Endothelial cell of umbilical vein (primary cell): ENCODE results near the gene NFKB2. TPM values are rescaled to one million over a fixed set of nuclear protein-coding genes. Genes with fewer than 3 reads are reported as not detected.
A peak's percentile ranks its signal among the peaks of the same experiment; 100 is the strongest.

Experiments used
- BruUV-seq: library from RNA; stranded (reverse); fragments of 400-500 nt; replicated peaks from 2 replicates; lab custom pipeline; 2021; lab: Mats Ljungman, UMichigan
- CTCF ChIA-PET: fragments of 300-600, 350-600 bp; sonication (Branson Sonifier 250); formaldehyde crosslinking; loops from one replicate; lab custom pipeline; 2021; ENCODE audit warnings: antibody characterized with exemption, inconsistent platforms; lab: Charles Lee
- POLR2A ChIA-PET: fragments of 300-600, 350-600 bp; sonication (Branson Sonifier 250); formaldehyde crosslinking; loops from one replicate; lab custom pipeline; 2021; ENCODE audit warnings: antibody characterized with exemption, inconsistent platforms; lab: Charles Lee
- DNase-seq: peaks from one replicate; pipeline ENCODE4 v3.0.0-alpha.2; 2011; ENCODE audit warnings: low read depth, low spot score
- FAIRE-seq: peaks from 2 replicates; lab custom pipeline; 2011; peaks lifted over from hg19 to GRCh38; lab: Jason Lieb, UNC
- H2AFZ ChIP-seq: 2 replicates; pipeline ENCODE4 v1.6.0; 2012; ENCODE audit warnings: low read depth, low read length, control low read depth, inconsistent platforms
- H3K27ac ChIP-seq: 2 replicates; pipeline ENCODE4 v1.5.1; 2011; ENCODE audit warnings: low read depth, mild to moderate bottlenecking, control low read depth, low read length, moderate library complexity; ENCODE audit not compliant: insufficient read depth
- H3K27me3 ChIP-seq, 2 experiments: 2 replicates each; pipeline versions ENCODE4 v1.6.0 to v1.6.1; 2011; ENCODE audit warnings: low read length in 2 of 2, mixed read lengths in 1 of 2; ENCODE audit not compliant: control insufficient read depth in 2 of 2, insufficient read depth in 2 of 2
- H3K36me3 ChIP-seq, 2 experiments: 2 replicates in 1 of 2; 3 replicates in 1 of 2; pipeline ENCODE4 v1.5.1; 2011; ENCODE audit warnings: low read length in 2 of 2, mild to moderate bottlenecking in 1 of 2, moderate library complexity in 1 of 2; ENCODE audit not compliant: control insufficient read depth in 2 of 2, insufficient read depth in 2 of 2; ENCODE audit errors: extremely low read depth in 1 of 2
- H3K4me1 ChIP-seq: 3 replicates; pipeline ENCODE4 v1.5.1; 2011; ENCODE audit warnings: mild to moderate bottlenecking, low read length; ENCODE audit not compliant: control insufficient read depth, insufficient read depth; ENCODE audit errors: extremely low read depth
- H3K4me2 ChIP-seq: 2 replicates; pipeline ENCODE4 v1.6.1; 2011; ENCODE audit warnings: low read length, control low read depth, mixed read lengths; ENCODE audit not compliant: insufficient read depth
- H3K4me3 ChIP-seq, 3 experiments: fragments of 200-600 bp in 1 of 3; sonication (generic), shearing (Covaris generic) in 1 of 3; replicated peaks in 1 of 3; 2 replicates each; pipeline ENCODE4 v1.5.1; 2011 to 2016; ENCODE audit warnings: control low read depth in 3 of 3, low read length in 3 of 3, mild to moderate bottlenecking in 2 of 3, inconsistent platforms in 1 of 3, low read depth in 1 of 3, moderate library complexity in 1 of 3; ENCODE audit not compliant: insufficient read depth in 1 of 3
- H3K79me2 ChIP-seq: 2 replicates; pipeline ENCODE4 v1.6.0; 2012; ENCODE audit warnings: low read length, inconsistent platforms; ENCODE audit not compliant: control insufficient read depth, insufficient read depth
- H3K9ac ChIP-seq: replicated peaks from 2 replicates; pipeline ENCODE3; 2011; ENCODE audit warnings: low read length, control low read depth; ENCODE audit not compliant: insufficient read depth; ENCODE audit errors: extremely low read depth
- H3K9me1 ChIP-seq: replicated peaks from 3 replicates; pipeline ENCODE4 v1.6.0; 2011; ENCODE audit warnings: mild to moderate bottlenecking, low read length; ENCODE audit not compliant: control insufficient read depth, insufficient read depth; ENCODE audit errors: extremely low read depth
- H3K9me3 ChIP-seq: replicated peaks from 2 replicates; pipeline ENCODE4 v1.5.1; 2012; ENCODE audit warnings: low read length, inconsistent platforms; ENCODE audit not compliant: control insufficient read depth, insufficient read depth
- H4K20me1 ChIP-seq: replicated peaks from 2 replicates; pipeline ENCODE3; 2011; ENCODE audit warnings: mild to moderate bottlenecking, low read length; ENCODE audit not compliant: control insufficient read depth, insufficient read depth; ENCODE audit errors: extremely low read depth
- EZH2 ChIP-seq: IDR thresholded peaks from 2 replicates; pipeline ENCODE4 v1.6.1; 2012; ENCODE audit warnings: borderline replicate concordance, low read depth, mild to moderate bottlenecking, moderate library complexity, low read length, inconsistent platforms; ENCODE audit not compliant: severe bottlenecking
- FOS ChIP-seq: IDR thresholded peaks from 2 replicates; pipeline ENCODE4 v1.6.1; 2011; ENCODE audit warnings: mild to moderate bottlenecking, low read length, moderate library complexity, borderline replicate concordance; ENCODE audit not compliant: insufficient read depth
- GATA2 ChIP-seq: IDR thresholded peaks from 2 replicates; pipeline ENCODE4 v1.7.0; 2011; ENCODE audit warnings: low read depth, mild to moderate bottlenecking, moderate library complexity, mixed read lengths, low read length; ENCODE audit not compliant: insufficient read length, insufficient read depth
- JUN ChIP-seq: IDR thresholded peaks from 2 replicates; pipeline ENCODE4 v1.6.1; 2011; ENCODE audit warnings: borderline replicate concordance, low read depth; ENCODE audit not compliant: insufficient read length, insufficient read depth
- MYC ChIP-seq: IDR thresholded peaks from one replicate; pipeline ENCODE4 v1.6.1; 2011; ENCODE audit warnings: mild to moderate bottlenecking, low read depth, low read length
- POLR2A ChIP-seq: IDR thresholded peaks from 2 replicates; pipeline ENCODE4 v1.6.1; 2012; ENCODE audit warnings: low read depth, mild to moderate bottlenecking, control low read depth, low read length
- POLR2AphosphoS5 ChIP-seq: IDR thresholded peaks from 2 replicates; pipeline ENCODE4 v1.6.1; 2012; ENCODE audit warnings: low read depth, mild to moderate bottlenecking, control low read depth, low read length, moderate library complexity; ENCODE audit not compliant: insufficient read depth
- dilution Hi-C: fragments of 300-500 bp; cut with MboI; formaldehyde crosslinking; loops from one replicate; pipeline ENCODE4 v1.15.0; 2019; ENCODE audit warnings: low sequenced_read_pairs; ENCODE audit not compliant: extremely low pct_ligation_motif_present
- intact Hi-C: fragments of 100-400 bp; cut with micrococcal nuclease; formaldehyde crosslinking; loops from one replicate; pipeline ENCODE4 v1.10.0; 2022
- polyA plus RNA-seq, 4 experiments: library from polyadenylated mRNA; depleted of rRNA in 3 of 4; stranded (reverse) in 3 of 4; unstranded in 1 of 4; fragments of >200 nt; gene quantifications; 2 replicates each; pipeline versions ENCODE4 v1.2.1 to v1.2.3, GENCODE V29; 2011 to 2012; ENCODE audit warnings: missing spikeins in 1 of 4
- total RNA-seq: library from RNA; stranded (reverse); gene quantifications from 2 replicates; pipeline ENCODE4 v1.2.3, GENCODE V29; 2021
- TF ChIP-seq, protein P1 (sequence below): IDR thresholded peaks from 2 replicates; pipeline ENCODE4 v1.6.1; 2011; ENCODE audit not compliant: insufficient read depth, insufficient read length
- TF ChIP-seq, protein P2 (sequence below), 2 donors: IDR thresholded peaks; 1 replicate in 1 of 2; 2 replicates in 1 of 2; pipeline ENCODE4 v1.5.1; 2011; ENCODE audit warnings: low read length in 2 of 2, mild to moderate bottlenecking in 2 of 2, moderate library complexity in 2 of 2, control low read depth in 1 of 2, inconsistent platforms in 1 of 2, low read depth in 1 of 2; ENCODE audit not compliant: insufficient read depth in 1 of 2; ENCODE audit errors: extremely low read depth in 1 of 2

NFKB2 gene
- total and polyA plus RNA-seq, 2 donors (not counting 3 experiments of a cell fraction or from before 2014, with no cell fraction given): 21.0 to 25.6 TPM

DNA sequence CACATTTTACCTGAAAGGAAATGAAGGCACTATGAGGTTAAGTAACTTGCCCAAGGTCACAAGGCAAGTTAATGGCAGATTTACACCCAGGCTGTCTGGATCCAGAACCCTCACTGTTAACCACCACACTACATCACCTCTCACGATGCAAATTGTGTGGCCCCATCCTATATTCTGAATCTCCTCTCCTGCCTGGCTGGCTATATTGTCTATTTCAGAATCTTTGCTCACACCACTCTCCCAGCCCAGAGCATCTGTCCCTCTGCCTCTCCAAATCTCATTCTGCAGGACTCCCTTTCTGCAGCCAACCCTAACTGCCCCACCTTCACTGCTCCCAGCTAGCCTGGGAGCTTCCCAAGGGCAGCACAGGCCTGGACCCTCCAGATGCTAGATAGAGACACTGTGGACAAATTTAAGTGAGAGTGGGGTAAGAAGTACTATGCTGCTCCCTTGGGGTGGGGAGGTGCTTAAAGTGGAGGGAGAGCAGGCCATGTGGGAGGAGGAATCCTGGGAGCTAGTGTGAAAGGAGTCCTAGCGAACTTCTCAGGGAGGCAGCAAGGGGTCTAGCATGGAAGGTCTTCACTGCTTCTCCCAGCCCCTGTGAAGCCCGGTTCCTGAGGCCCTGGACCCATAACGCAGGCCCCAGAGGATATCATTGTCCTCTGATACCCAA, 36.1 kb downstream of the NFKB2 start:
- H3K27ac ChIP-seq: peak overlapping the region; percentile 17
- dilution Hi-C loops (no loop called here), intact Hi-C loops (loop anchor here (1.0 kb wide), 1 partner anchor 9 kb away; no protein-coding TSS in a partner anchor)
- POLR2A ChIA-PET: interaction anchor here (0.8 to 1.1 kb wide), 2 partner anchors 11 to 44 kb away, joined by 5 to 6 read pairs; partner anchors contain the start of gene FBXL15
- no TSS peak for BruUV-seq
- H3K4me2 ChIP-seq: peak overlapping the region; percentile 78
- H3K4me1 ChIP-seq: peaks cover 7% of the 10 kb centered on the region
- H3K4me3 ChIP-seq: peak overlapping the region; percentile 53 to 87 (median 66)
- H3K9ac ChIP-seq: peak overlapping the region; percentile 78
- H2AFZ ChIP-seq: peak overlapping the region; percentile 47
- no peaks in the 10 kb centered on the region for H3K9me1 ChIP-seq
- no peak for DNase-seq
- H3K9me3 ChIP-seq: no peaks in the 10 kb centered on the region
- no peaks in the 10 kb centered on the region for H3K36me3 ChIP-seq
- H4K20me1 ChIP-seq: no peaks in the 10 kb centered on the region
- TF ChIP-seq EZH2 (no peak), FOS (no peak), MYC (no peak), POLR2AphosphoS5 (no peak), GATA2 (no peak), POLR2A (no peak), JUN (no peak)
- TF ChIP-seq, protein P1, sequence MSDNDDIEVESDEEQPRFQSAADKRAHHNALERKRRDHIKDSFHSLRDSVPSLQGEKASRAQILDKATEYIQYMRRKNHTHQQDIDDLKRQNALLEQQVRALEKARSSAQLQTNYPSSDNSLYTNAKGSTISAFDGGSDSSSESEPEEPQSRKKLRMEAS: no peak
- TF ChIP-seq, protein P2, sequence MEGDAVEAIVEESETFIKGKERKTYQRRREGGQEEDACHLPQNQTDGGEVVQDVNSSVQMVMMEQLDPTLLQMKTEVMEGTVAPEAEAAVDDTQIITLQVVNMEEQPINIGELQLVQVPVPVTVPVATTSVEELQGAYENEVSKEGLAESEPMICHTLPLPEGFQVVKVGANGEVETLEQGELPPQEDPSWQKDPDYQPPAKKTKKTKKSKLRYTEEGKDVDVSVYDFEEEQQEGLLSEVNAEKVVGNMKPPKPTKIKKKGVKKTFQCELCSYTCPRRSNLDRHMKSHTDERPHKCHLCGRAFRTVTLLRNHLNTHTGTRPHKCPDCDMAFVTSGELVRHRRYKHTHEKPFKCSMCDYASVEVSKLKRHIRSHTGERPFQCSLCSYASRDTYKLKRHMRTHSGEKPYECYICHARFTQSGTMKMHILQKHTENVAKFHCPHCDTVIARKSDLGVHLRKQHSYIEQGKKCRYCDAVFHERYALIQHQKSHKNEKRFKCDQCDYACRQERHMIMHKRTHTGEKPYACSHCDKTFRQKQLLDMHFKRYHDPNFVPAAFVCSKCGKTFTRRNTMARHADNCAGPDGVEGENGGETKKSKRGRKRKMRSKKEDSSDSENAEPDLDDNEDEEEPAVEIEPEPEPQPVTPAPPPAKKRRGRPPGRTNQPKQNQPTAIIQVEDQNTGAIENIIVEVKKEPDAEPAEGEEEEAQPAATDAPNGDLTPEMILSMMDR (IDR thresholded peaks at IDR 0.05; ENCODE audit: extremely low read depth in 1 of 2, insufficient read depth in 1 of 2, low read depth in 1 of 2, low read length in 2 of 2): no peak
- CTCF ChIA-PET: interaction anchor here (0.7 to 2.4 kb wide), 9 partner anchors 10 to 262 kb away, joined by 3 to 25 read pairs (median 5); partner anchors contain the start of genes ACTR1A and FBXL15
- peak; percentile 46 for FAIRE-seq
- H3K27me3 ChIP-seq: peaks cover 11 to 22% of the 10 kb centered on the region in 2 experiments
- peaks cover 9% of the 10 kb centered on the region for H3K79me2 ChIP-seq
